Natural killer cell (primary cell): ENCODE results near the gene WFDC12. TPM values are rescaled to one million over a fixed set of nuclear protein-coding genes. Genes with fewer than 3 reads are reported as not detected.

Experiments
- ATAC-seq, 3 donors: fragments of 150-1000 bp in 2 of 3; fragments of 200-7000 bp in 1 of 3; cut with Tn5 transposase; 1 replicate in 1 of 3; 2 replicates in 2 of 3; pipeline ENCODE4 v1.10.0; 2021; ENCODE audit warnings: mild to moderate bottlenecking in 2 of 3, moderate library complexity in 2 of 3
- DNase-seq, 2 donors: peaks; one replicate each; pipeline versions ENCODE4 v3.0.0 to v3.0.0-alpha.2; 2013 to 2021; ENCODE audit warnings: mixed read lengths in 1 of 2
- H3K27ac ChIP-seq: one replicate; pipeline ENCODE4 v1.5.1; 2013; ENCODE audit warnings: mild to moderate bottlenecking, low read length
- H3K27me3 ChIP-seq: one replicate; pipeline ENCODE4 v1.6.1; 2013; ENCODE audit warnings: low read length; ENCODE audit not compliant: control insufficient read depth, insufficient read depth
- H3K36me3 ChIP-seq: one replicate; pipeline ENCODE4 v1.6.1; 2013; ENCODE audit warnings: low read length; ENCODE audit not compliant: control insufficient read depth, insufficient read depth
- H3K4me1 ChIP-seq: one replicate; pipeline ENCODE4 v1.6.1; 2013; ENCODE audit warnings: low read length; ENCODE audit not compliant: control insufficient read depth, insufficient read depth
- H3K4me3 ChIP-seq: one replicate; pipeline ENCODE4 v1.5.1; 2013; ENCODE audit warnings: low read length
- H3K9me3 ChIP-seq: one replicate; pipeline ENCODE4 v1.6.1; 2013; ENCODE audit warnings: low read length; ENCODE audit not compliant: control insufficient read depth, insufficient read depth
- H3K27ac Mint-ChIP-seq, 2 donors: one replicate each; pipeline ENCODE4 v1.8.0; 2022; ENCODE audit warnings: mild to moderate bottlenecking in 2 of 2, mixed read lengths in 2 of 2, moderate library complexity in 1 of 2
- H3K27me3 Mint-ChIP-seq, 2 donors: one replicate each; pipeline ENCODE4 v1.8.0; 2022; ENCODE audit warnings: low read depth in 2 of 2, mixed read lengths in 2 of 2
- H3K36me3 Mint-ChIP-seq: one replicate; pipeline ENCODE4 v1.8.0; 2022; ENCODE audit warnings: mixed read lengths
- H3K4me1 Mint-ChIP-seq, 2 donors: one replicate each; pipeline ENCODE4 v1.8.0; 2022; ENCODE audit warnings: mixed read lengths in 2 of 2
- H3K4me3 Mint-ChIP-seq: one replicate; pipeline ENCODE4 v1.8.0; 2022; ENCODE audit warnings: mild to moderate bottlenecking, moderate library complexity, mixed read lengths
- H3K9me3 Mint-ChIP-seq, 2 donors: one replicate each; pipeline ENCODE4 v1.8.0; 2022; ENCODE audit warnings: mixed read lengths in 2 of 2
- WGBS: methylation state at CpG from one replicate; pipeline ENCODE4 v1.1.7; 2013; ENCODE audit warnings: missing lambda C conversion rate; ENCODE audit not compliant: insufficient coverage; 5-methylcytosine and 5-hydroxymethylcytosine counted together
- intact Hi-C: fragments of 100-400 bp; cut with micrococcal nuclease; formaldehyde crosslinking; loops from one replicate; pipeline ENCODE4 v1.14.2; 2022
- total RNA-seq, 4 donors: library from RNA; stranded (reverse); fragments of 120-200 nt in 1 of 4; gene quantifications; one replicate each; pipeline versions ENCODE4 v1.2.3 to v1.2.4, GENCODE V29; 2013 to 2022
- TF ChIP-seq, protein P1 (sequence below): fragments of 200-600 bp; IDR thresholded peaks from one replicate; pipeline ENCODE4 v1.8.0; 2022; ENCODE audit warnings: antibody characterized with exemption

The WFDC12 gene, protein sequence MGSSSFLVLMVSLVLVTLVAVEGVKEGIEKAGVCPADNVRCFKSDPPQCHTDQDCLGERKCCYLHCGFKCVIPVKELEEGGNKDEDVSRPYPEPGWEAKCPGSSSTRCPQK
- not detected for total RNA-seq
- total RNA-seq (2013): not detected

DNA sequence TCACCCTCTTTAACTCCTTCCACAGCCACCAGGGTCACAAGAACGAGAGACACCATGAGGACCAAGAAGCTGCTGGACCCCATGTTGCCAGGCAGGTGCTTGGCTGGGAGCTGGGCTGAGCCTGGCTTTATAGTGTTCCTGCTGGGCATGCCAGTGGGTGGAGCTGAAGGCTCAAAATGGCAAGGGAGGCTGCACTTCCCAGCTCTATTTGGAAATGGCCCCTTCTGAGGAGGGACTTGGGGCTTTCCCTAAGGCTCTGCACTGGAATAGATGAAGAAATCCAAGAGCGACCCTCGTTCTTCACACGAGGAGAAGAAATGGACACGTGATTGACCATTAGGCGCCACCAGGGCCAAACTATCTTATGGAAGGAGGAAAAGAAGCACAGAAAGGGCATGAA, at the start of gene WFDC12:
TSS of gene WFDC12 (minus strand) at position 101 of the 400 bp plus-strand sequence. CDS start at position 83, 18 bp downstream.
- TF ChIP-seq, protein P1, sequence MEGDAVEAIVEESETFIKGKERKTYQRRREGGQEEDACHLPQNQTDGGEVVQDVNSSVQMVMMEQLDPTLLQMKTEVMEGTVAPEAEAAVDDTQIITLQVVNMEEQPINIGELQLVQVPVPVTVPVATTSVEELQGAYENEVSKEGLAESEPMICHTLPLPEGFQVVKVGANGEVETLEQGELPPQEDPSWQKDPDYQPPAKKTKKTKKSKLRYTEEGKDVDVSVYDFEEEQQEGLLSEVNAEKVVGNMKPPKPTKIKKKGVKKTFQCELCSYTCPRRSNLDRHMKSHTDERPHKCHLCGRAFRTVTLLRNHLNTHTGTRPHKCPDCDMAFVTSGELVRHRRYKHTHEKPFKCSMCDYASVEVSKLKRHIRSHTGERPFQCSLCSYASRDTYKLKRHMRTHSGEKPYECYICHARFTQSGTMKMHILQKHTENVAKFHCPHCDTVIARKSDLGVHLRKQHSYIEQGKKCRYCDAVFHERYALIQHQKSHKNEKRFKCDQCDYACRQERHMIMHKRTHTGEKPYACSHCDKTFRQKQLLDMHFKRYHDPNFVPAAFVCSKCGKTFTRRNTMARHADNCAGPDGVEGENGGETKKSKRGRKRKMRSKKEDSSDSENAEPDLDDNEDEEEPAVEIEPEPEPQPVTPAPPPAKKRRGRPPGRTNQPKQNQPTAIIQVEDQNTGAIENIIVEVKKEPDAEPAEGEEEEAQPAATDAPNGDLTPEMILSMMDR: no peak
- Mint-ChIP-seq H3K9me3 (no peaks in the 10 kb centered on the region), H3K4me1 (no peaks in the 10 kb centered on the region), H3K36me3 (no peaks in the 10 kb centered on the region), H3K4me3 (no peak within 1 kb of the TSS), H3K27ac (no peak within 1 kb of the TSS), H3K27me3 (peaks cover 4 to 41% of the 10 kb centered on the region in 2 donors)
- Histone ChIP-seq H3K36me3 (no peaks in the 10 kb centered on the region), H3K9me3 (no peaks in the 10 kb centered on the region), H3K4me3 (no peak within 1 kb of the TSS), H3K4me1 (no peaks in the 10 kb centered on the region), H3K27ac (no peak within 1 kb of the TSS), H3K27me3 (peaks cover 5% of the 10 kb centered on the region)
- intact Hi-C loops: no loop called here
- no peak for ATAC-seq
- DNase-seq: no peak
- 84% methylated on average over 6 of the region's 6 CpGs for WGBS

DNA sequence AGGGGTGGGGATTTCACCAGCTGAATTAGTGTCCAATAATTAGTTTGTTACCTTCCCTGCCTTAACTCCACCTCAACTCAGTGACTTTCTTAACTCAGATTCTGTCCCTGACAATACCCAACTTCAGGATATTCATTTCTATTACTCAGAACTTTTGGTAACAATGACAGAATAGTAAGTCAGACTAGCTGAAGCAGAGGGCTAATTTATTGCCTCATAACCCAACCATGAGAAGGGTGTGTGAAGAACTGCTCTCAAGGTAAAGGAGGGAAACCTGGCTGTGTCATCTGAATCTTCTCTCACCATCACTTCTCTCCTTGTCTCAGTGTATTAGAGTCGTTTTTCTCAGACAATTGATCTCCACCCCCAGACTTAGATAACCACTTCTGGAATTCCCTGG, 49.3 kb upstream of the WFDC12 start:
- H3K9me3 Mint-ChIP-seq: no peaks in the 10 kb centered on the region
- TF ChIP-seq, protein P1: no peak
- peaks cover 22 to 27% of the 10 kb centered on the region in 2 donors for H3K27me3 Mint-ChIP-seq
- intact Hi-C loops: no loop called here
- H3K36me3 Mint-ChIP-seq: no peaks in the 10 kb centered on the region
- H3K36me3 ChIP-seq: no peaks in the 10 kb centered on the region
- H3K4me3 ChIP-seq: no peak overlapping the region
- H3K27ac ChIP-seq: no peak overlapping the region
- no peaks in the 10 kb centered on the region for H3K4me1 ChIP-seq
- no peaks in the 10 kb centered on the region for H3K9me3 ChIP-seq
- H3K4me1 Mint-ChIP-seq: no peaks in the 10 kb centered on the region
- 45% methylated on average over 1 of the region's 1 CpG for WGBS
- H3K4me3 Mint-ChIP-seq: no peak overlapping the region
- H3K27me3 ChIP-seq: peaks cover 2% of the 10 kb centered on the region
- H3K27ac Mint-ChIP-seq: no peak overlapping the region
- no peak for ATAC-seq
- no peak for DNase-seq

DNA sequence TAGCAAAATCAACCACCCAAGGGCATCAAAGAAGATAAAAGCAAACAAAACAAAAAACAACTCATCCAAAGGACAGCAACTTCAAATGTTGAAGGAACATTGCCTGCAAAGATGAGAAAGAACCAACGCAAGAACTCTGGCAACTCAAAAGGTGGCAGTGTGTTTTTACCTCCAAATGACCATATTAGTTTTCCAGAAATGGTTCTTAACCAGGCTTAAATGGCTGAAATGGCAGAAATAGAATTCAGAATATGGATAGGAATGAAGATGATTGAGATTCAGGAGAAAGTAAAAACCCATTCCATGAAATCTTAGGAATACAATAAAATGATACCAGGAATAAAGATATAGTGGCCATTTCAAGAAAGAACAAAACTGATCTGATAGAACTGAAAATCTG, 40.6 kb upstream of the WFDC12 start:
- Histone ChIP-seq H3K36me3 (no peaks in the 10 kb centered on the region), H3K27ac (no peak overlapping the region), H3K9me3 (no peaks in the 10 kb centered on the region), H3K4me3 (no peak overlapping the region), H3K4me1 (no peaks in the 10 kb centered on the region), H3K27me3 (no peaks in the 10 kb centered on the region)
- Mint-ChIP-seq H3K4me3 (no peak overlapping the region), H3K27me3 (peaks cover 43 to 57% of the 10 kb centered on the region in 2 donors), H3K9me3 (peaks cover 2 to 19% of the 10 kb centered on the region in 2 donors), H3K27ac (no peak overlapping the region), H3K4me1 (no peaks in the 10 kb centered on the region), H3K36me3 (peaks cover 3% of the 10 kb centered on the region)
- DNase-seq (no peak), ATAC-seq (no peak)
- 88% methylated on average over 1 of the region's 1 CpG for WGBS
- TF ChIP-seq, protein P1: no peak
- intact Hi-C loops: no loop called here
